ENCODE results near the gene ARHGDIA.

The ARHGDIA gene

DNA sequence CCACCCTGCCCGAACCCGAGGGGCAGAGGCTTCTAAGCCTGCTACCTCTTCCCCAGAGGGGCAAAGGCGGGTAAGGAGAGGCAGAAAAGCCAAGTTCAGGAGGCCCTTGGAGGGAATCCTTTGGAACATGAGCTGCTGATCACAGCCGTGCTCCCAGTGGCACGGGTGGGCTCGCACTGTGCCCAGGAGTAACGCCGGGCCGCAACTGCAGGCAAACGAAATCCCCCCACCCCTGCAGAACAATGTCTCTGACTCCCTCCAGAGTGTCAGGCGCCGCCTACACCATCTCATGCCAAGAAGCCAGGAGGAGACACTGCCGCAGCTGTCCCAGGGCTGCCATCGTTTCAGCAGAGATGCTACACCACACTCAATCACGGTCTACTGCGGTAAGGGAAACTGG, 19.7 kb downstream of the ARHGDIA start:
- peaks cover 56% of the 10 kb centered on the region for H3K36me3 ChIP-seq (ENCODE audit: control insufficient read depth, insufficient read depth, low read length)
- no peaks in the 10 kb centered on the region for H3K9me3 ChIP-seq (ENCODE audit: control insufficient read depth, insufficient read depth, low read length)
- H3K27me3 ChIP-seq (ENCODE audit: control insufficient read depth, insufficient read depth, low read length), result no peaks in the 10 kb centered on the region
- no peak overlapping the region for H3K9ac ChIP-seq (ENCODE audit: low read depth, low read length)
- no peak overlapping the region for H3K4me3 ChIP-seq (ENCODE audit: low read depth, low read length)
- H3K4me1 ChIP-seq (ENCODE audit: control insufficient read depth, insufficient read depth, low read length), result no peaks in the 10 kb centered on the region

DNA sequence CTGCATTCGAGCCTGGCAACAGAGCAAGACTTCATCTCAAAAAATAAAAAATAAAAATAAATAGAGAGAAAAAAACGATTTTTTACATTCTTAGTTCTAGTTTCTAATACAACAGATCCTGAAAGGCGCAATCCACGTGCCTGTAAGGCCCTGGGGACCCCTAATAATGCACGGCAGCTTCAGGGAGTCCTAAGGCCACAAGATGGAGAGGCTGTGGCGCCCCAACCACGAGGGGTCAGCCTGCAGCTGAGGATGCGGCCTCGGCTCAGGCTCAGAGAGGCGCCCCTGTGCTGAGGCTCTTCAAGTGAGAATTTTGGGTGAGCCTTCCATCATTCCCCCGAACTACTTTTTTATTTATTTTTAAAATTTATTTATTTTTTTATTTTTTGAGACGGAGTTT, 21.7 kb downstream of the ARHGDIA start:
- no peaks in the 10 kb centered on the region for H3K4me1 ChIP-seq (ENCODE audit: control insufficient read depth, insufficient read depth, low read length)
- peaks cover 60% of the 10 kb centered on the region for H3K36me3 ChIP-seq (ENCODE audit: control insufficient read depth, insufficient read depth, low read length)
- no peaks in the 10 kb centered on the region for H3K9me3 ChIP-seq (ENCODE audit: control insufficient read depth, insufficient read depth, low read length)
- H3K9ac ChIP-seq (ENCODE audit: low read depth, low read length), result no peak overlapping the region
- no peak overlapping the region for H3K4me3 ChIP-seq (ENCODE audit: low read depth, low read length)
- no peaks in the 10 kb centered on the region for H3K27me3 ChIP-seq (ENCODE audit: control insufficient read depth, insufficient read depth, low read length)

DNA sequence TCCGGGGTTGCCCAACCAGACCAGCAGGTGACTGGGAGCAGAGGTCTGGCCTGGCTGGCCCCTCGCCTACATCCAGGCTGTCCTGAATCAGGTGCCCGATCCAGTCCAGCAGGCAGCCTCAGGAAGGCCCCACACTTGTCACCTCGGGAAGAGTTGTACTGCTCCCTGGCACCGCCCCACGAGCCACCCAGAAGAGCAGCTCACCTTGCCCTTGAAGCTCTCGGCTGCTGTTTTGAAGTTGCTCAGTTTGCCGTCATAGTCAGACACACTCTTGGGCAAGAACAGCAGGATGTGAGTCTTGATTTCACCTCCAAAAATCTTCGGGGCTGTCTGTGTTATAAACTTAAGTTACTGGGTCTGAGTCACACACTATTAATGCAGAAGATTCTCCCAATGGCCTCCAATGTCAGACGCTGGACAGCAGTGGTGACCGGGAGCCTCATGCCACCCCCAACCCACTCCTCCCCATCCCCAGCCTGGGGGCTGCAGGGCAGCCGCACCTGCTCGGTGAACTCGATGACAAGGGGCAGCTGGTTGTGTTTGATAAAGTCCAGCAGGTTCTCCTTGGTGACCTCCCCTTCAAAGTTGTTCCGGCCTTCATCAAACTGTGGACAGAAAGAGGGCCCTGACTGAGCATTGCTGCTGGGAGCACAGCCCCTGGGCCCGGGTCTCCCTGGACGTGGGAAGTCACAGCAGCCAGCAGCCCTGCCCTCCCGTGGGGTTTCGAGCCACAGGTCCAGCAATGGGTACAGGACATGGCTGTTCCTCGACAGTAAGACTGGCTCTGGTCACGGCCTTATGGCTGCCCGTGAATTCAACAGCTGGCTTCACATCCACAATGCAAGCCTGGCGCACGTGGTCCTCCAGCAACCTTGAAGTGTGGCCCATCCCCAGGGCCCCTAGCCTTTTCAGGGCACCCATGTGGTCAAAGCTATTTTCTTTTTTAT, 24.1 kb downstream of the ARHGDIA start:
- no peaks in the 10 kb centered on the region for H3K27me3 ChIP-seq (ENCODE audit: control insufficient read depth, insufficient read depth, low read length)
- no peak overlapping the region for H3K9ac ChIP-seq (ENCODE audit: low read depth, low read length)
- no peaks in the 10 kb centered on the region for H3K4me1 ChIP-seq (ENCODE audit: control insufficient read depth, insufficient read depth, low read length)
- H3K36me3 ChIP-seq (ENCODE audit: control insufficient read depth, insufficient read depth, low read length), result peaks cover 59% of the 10 kb centered on the region
- no peak overlapping the region for H3K4me3 ChIP-seq (ENCODE audit: low read depth, low read length)
- no peaks in the 10 kb centered on the region for H3K9me3 ChIP-seq (ENCODE audit: control insufficient read depth, insufficient read depth, low read length)

DNA sequence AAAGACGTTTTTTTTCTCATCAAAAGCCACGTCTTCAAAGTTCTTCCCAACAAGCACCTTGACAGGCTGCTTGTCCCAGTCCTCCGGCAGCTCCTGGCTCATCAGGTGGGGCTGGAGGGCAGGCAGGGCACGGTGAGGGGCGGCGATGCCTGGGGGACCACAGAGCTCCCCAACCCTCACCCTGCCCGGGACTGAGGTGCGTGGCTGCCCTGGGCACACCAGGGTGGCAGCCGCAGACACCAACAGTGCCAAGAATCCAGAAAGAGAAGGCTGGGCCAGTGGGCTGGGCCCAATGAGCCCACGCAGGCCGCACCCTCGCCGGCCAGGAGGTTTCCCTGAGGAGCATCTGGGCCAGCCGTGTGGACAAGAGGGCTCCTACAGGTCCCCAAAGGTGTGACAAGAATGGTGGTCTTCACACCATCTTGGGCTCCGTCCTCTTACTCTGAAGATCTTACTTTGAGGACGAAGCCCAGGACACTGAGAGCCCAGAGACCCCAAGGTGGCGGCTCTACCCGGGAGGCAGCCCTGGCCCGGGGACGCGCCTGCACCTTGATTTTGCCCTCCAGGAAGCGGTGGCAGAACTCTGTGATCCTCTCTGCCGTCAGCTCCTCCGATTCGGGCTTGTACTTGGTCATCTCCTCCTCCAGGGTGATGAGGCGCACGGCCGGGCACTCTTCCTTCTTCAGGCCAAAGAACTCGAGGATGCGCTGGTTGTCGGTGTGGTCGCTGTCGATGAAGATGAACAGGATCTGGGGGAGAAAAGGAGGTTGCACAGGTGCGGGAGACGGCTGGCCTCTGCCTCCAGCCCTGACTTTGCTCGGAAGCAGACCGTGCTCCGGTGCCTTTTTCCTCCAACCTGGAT, 25.0 kb downstream of the ARHGDIA start:
- H3K36me3 ChIP-seq (ENCODE audit: control insufficient read depth, insufficient read depth, low read length), result peaks cover 50% of the 10 kb centered on the region
- H3K4me3 ChIP-seq (ENCODE audit: low read depth, low read length), result no peak overlapping the region
- H3K9me3 ChIP-seq (ENCODE audit: control insufficient read depth, insufficient read depth, low read length), result no peaks in the 10 kb centered on the region

DNA sequence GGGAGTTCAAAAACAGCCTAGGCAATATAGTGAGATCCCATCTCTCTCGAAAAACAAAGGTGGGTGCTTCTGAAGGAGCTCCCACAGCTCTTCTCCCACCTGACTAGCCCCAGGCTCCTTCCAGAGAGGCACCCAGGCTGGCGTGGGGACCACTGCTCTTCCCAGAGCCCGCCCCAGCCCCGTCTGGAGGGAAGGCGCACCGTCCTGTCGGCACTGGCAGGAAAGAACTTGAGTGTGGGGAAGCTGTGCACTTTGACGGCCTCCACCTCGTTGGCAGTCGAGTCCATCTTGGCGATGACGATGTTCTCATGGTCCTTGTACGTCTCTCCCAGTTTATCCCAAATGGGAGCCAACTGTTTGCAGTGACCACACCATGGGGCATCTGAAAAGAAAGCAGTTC, 25.8 kb downstream of the ARHGDIA start:
- H3K9ac ChIP-seq (ENCODE audit: low read depth, low read length), result no peak overlapping the region
- H3K9me3 ChIP-seq (ENCODE audit: control insufficient read depth, insufficient read depth, low read length), result no peaks in the 10 kb centered on the region
- H3K36me3 ChIP-seq (ENCODE audit: control insufficient read depth, insufficient read depth, low read length), result peaks cover 50% of the 10 kb centered on the region
- H3K4me3 ChIP-seq (ENCODE audit: low read depth, low read length), result no peak overlapping the region
- H3K4me1 ChIP-seq (ENCODE audit: control insufficient read depth, insufficient read depth, low read length), result no peaks in the 10 kb centered on the region
- no peaks in the 10 kb centered on the region for H3K27me3 ChIP-seq (ENCODE audit: control insufficient read depth, insufficient read depth, low read length)

More for the DNA sequence above, 25.0 kb downstream of the ARHGDIA start:
- Histone ChIP-seq H3K27me3 (ENCODE audit: control insufficient read depth, insufficient read depth, low read length) (no peaks in the 10 kb centered on the region), H3K4me1 (ENCODE audit: control insufficient read depth, insufficient read depth, low read length) (no peaks in the 10 kb centered on the region), H3K9ac (ENCODE audit: low read depth, low read length) (no peak overlapping the region)

DNA sequence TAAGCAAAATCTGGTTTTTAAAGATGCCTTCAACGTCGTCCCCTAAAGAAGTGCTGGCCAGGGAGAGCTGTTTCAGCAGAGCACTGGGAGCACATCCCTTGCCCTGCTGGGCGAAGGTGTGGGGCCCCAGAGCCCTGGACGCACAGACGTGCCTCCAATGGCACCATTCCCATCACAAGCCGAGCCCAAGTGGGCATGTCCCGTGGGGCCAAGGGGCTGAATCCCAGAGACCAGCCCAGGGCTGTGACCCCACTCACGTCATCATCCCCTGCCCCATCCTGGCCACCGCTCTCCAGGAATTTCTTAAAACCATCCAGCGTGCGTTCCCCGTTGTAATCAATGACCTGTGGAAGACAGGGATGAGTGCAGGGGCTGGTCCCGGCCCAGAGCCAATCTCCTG, 26.2 kb downstream of the ARHGDIA start:
- peaks cover 50% of the 10 kb centered on the region for H3K36me3 ChIP-seq (ENCODE audit: control insufficient read depth, insufficient read depth, low read length)
- no peaks in the 10 kb centered on the region for H3K27me3 ChIP-seq (ENCODE audit: control insufficient read depth, insufficient read depth, low read length)
- no peaks in the 10 kb centered on the region for H3K9me3 ChIP-seq (ENCODE audit: control insufficient read depth, insufficient read depth, low read length)
- no peak overlapping the region for H3K4me3 ChIP-seq (ENCODE audit: low read depth, low read length)
- H3K4me1 ChIP-seq (ENCODE audit: control insufficient read depth, insufficient read depth, low read length), result no peaks in the 10 kb centered on the region
- H3K9ac ChIP-seq (ENCODE audit: low read depth, low read length), result no peak overlapping the region

DNA sequence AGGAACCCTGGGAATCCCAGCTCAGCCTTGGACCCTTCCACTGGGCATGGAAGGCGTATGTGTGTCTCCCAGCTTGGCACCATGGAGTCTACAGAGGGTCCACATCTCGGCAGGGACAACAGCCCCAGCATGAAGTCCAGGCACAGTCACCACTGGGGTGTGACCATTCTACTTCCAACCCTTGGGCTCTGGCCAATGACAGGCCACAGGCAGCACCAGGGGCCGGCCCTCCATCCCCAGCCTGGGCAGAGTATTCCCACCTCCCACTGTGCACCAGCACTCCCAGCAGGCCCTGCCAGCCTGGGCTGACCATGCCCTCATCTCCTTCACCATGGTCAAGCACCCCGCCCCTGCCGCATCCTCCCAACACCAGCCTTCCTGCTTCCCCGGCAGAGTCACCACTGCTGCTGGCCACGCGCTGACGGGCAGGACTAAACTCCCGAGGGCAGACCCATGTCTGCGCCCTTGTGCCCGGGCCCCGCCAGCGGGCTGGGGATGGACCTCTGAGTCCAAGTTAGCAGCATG, 26.7 kb downstream of the ARHGDIA start:
- Histone ChIP-seq H3K4me1 (ENCODE audit: control insufficient read depth, insufficient read depth, low read length) (no peaks in the 10 kb centered on the region), H3K9ac (ENCODE audit: low read depth, low read length) (no peak overlapping the region), H3K36me3 (ENCODE audit: control insufficient read depth, insufficient read depth, low read length) (peaks cover 50% of the 10 kb centered on the region), H3K27me3 (ENCODE audit: control insufficient read depth, insufficient read depth, low read length) (no peaks in the 10 kb centered on the region), H3K4me3 (ENCODE audit: low read depth, low read length) (no peak overlapping the region), H3K9me3 (ENCODE audit: control insufficient read depth, insufficient read depth, low read length) (no peaks in the 10 kb centered on the region)

DNA sequence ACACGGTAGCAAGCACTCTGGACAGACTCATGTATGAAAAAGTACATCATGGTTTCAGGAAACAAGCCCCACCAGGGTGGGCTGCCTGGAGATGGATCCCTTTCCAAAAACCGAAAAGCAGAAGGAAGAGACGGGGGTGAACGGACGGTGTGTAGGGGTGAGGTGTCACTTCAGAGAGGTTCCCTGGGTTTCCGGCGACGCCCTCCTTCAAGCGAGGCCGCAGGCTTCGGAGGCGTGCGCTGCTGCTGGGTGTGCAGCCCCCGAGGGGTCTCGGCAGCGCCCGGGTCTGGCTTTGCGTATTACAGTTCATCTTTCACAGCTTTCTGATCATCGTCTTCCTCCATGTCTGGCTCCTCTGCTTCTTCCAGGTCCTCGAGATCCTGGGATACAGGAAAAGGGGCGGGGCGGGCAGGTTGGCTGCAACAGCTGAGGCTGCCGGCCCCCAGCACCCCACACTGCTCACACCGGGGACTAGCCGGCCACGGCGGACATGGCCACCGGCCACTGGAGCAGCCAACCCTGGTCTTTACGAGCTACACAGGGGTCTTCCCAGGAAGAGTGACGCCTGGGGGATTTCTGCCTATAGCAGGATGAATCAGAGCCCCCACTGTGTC, 27.3 kb downstream of the ARHGDIA start:
- Histone ChIP-seq H3K27me3 (ENCODE audit: control insufficient read depth, insufficient read depth, low read length) (no peaks in the 10 kb centered on the region), H3K9ac (ENCODE audit: low read depth, low read length) (no peak overlapping the region), H3K4me1 (ENCODE audit: control insufficient read depth, insufficient read depth, low read length) (no peaks in the 10 kb centered on the region), H3K9me3 (ENCODE audit: control insufficient read depth, insufficient read depth, low read length) (no peaks in the 10 kb centered on the region), H3K4me3 (ENCODE audit: low read depth, low read length) (no peak overlapping the region), H3K36me3 (ENCODE audit: control insufficient read depth, insufficient read depth, low read length) (peaks cover 50% of the 10 kb centered on the region)

DNA sequence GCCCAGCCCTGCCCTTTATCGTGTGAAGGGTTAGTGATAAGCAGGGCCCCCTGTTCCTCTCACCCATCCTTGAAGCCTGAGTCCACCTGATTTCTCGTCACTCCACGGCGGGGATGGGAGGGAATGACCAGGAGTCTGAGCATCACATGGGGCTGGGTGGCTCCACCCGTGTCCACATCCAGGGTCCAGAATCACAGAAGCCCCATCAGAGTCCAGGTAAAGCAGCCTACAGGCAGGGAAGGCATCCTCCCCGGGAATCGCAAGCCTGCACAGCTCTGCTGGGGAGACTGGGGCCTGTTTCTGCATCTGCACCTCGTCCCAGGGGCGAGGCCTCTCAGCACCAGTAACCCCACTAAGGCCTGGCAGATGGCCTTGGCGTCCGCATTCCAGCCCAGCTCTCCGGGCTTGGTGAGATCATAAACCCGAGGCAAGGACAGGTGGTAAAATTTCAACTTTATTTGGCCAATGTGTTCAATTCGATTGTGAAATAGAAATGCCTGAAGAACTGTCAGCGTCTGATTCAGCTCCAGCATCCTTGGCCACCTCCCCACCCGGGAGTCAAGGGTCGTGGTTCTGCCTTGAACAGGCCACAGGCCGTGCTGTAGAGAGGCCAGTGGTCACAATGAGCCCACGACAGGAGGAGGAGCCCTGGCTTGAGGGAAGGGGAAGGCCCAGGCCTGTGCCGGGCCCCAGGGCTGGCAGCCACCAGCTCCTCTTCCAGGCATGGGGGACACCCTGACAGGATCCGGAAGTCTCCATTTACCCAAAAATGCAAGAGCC, 28.2 kb downstream of the ARHGDIA start:
- Histone ChIP-seq H3K27me3 (ENCODE audit: control insufficient read depth, insufficient read depth, low read length) (no peaks in the 10 kb centered on the region), H3K9me3 (ENCODE audit: control insufficient read depth, insufficient read depth, low read length) (no peaks in the 10 kb centered on the region), H3K9ac (ENCODE audit: low read depth, low read length) (no peak overlapping the region), H3K36me3 (ENCODE audit: control insufficient read depth, insufficient read depth, low read length) (peaks cover 50% of the 10 kb centered on the region), H3K4me3 (ENCODE audit: low read depth, low read length) (no peak overlapping the region), H3K4me1 (ENCODE audit: control insufficient read depth, insufficient read depth, low read length) (no peaks in the 10 kb centered on the region)

DNA sequence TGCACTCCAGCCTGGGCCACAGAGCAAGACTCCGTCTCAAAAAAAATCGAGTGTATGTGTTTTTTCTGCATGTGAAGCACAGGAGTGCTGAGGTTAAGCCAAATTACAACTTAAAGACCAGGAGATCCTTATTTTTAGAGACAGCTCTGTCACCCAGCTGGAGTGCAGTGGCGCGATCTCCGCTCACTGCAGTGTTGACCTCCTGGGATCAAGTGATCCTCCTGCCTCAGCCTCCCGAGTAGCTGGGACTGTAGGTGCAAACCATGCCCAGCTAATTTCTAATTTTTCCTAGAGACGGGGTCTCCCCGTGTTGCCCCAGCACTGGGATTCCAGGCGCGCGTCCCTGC, 28.8 kb downstream of the ARHGDIA start:
- no peaks in the 10 kb centered on the region for H3K27me3 ChIP-seq (ENCODE audit: control insufficient read depth, insufficient read depth, low read length)
- peaks cover 47% of the 10 kb centered on the region for H3K36me3 ChIP-seq (ENCODE audit: control insufficient read depth, insufficient read depth, low read length)
- no peaks in the 10 kb centered on the region for H3K9me3 ChIP-seq (ENCODE audit: control insufficient read depth, insufficient read depth, low read length)
- no peak overlapping the region for H3K4me3 ChIP-seq (ENCODE audit: low read depth, low read length)
- H3K4me1 ChIP-seq (ENCODE audit: control insufficient read depth, insufficient read depth, low read length), result no peaks in the 10 kb centered on the region
- H3K9ac ChIP-seq (ENCODE audit: low read depth, low read length), result no peak overlapping the region

DNA sequence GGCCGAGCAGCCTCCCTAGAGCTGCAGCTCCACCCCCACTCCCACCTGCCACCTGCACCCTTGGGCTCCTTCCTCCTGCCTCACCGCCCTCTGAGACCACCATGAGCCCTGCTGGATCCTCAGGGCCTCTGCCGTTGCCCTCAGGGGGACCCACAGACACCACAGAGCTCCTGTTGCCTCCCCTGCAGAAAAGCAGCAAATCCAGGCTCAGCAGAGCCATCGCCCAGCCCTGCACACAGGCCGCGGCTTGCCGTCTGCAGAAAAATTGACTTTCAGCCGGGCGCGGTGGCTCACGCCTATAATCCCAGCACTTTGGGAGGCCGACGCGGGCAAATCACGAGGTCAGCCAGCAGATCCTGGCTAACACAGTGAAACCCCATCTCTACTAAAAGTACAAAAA, 29.3 kb downstream of the ARHGDIA start:
- H3K9me3 ChIP-seq (ENCODE audit: control insufficient read depth, insufficient read depth, low read length), result no peaks in the 10 kb centered on the region
- H3K4me3 ChIP-seq (ENCODE audit: low read depth, low read length), result no peak overlapping the region
- H3K4me1 ChIP-seq (ENCODE audit: control insufficient read depth, insufficient read depth, low read length), result no peaks in the 10 kb centered on the region
- H3K9ac ChIP-seq (ENCODE audit: low read depth, low read length), result no peak overlapping the region
- H3K27me3 ChIP-seq (ENCODE audit: control insufficient read depth, insufficient read depth, low read length), result no peaks in the 10 kb centered on the region
- H3K36me3 ChIP-seq (ENCODE audit: control insufficient read depth, insufficient read depth, low read length), result peaks cover 42% of the 10 kb centered on the region
